ENCODE data around the gene ANKHD1. TPM values are rescaled to one million over a fixed set of nuclear protein-coding genes. Genes with fewer than 3 reads are reported as not detected.
A peak's percentile ranks its signal among the peaks of the same experiment; 100 is the strongest.

Gene ANKHD1
- polyA plus RNA-seq, result 10 to 100 TPM; 32.7 to 42.7 (median 36.8) TPM

- WGBS, 3 donors, result 0 to 1% (median 0%) methylated on average over 67 to 83 of the region's 83 CpGs
- peak within 1 kb of the TSS; percentile 84 for H3K27ac ChIP-seq (ENCODE audit: low read depth, low read length)
Measured at GRCh38 chr5:140401362-140402257, at the start of gene ANKHD1. Gene ANKHD1, plus strand, starts transcription at chr5:140401833. Its CDS starts 135 bp downstream, at chr5:140401968.

- no peak overlapping the region for H3K27ac ChIP-seq (ENCODE audit: low read depth, low read length)
- 61 to 91% (median 62%) methylated on average over 7 of the region's 7 CpGs for WGBS, 3 donors
Measured at GRCh38 chr5:140355546-140355945, 46.1 kb upstream of the ANKHD1 start.

GRCh38 chr5:140356853-140357725 is 44.5 kb upstream of the ANKHD1 start:
- whole genome bisulfite sequencing, 3 donors, result 34 to 41% (median 37%) methylated on average over 10 of the region's 10 CpGs

GRCh38 chr5:140357726-140358093 is 43.9 kb upstream of the ANKHD1 start:
- no peak overlapping the region for H3K27ac ChIP-seq (ENCODE audit: low read depth, low read length)
- WGBS, 3 donors, result 0 to 2% (median 1%) methylated on average over 18 of the region's 18 CpGs

More at GRCh38 chr5:140356853-140357725, 44.5 kb upstream of the ANKHD1 start:
- H3K27ac ChIP-seq (ENCODE audit: low read depth, low read length), result no peak overlapping the region

- WGBS, 3 donors, result 75 to 90% (median 80%) methylated on average over 4 of the region's 4 CpGs
- H3K27ac ChIP-seq (ENCODE audit: low read depth, low read length), result no peak overlapping the region
Measured at GRCh38 chr5:140358738-140359310, 42.8 kb upstream of the ANKHD1 start.

GRCh38 chr5:140360101-140360500 is 41.5 kb upstream of the ANKHD1 start, which contains the start of gene SLC4A9:
Gene SLC4A9, plus strand, starts transcription at chr5:140360194. Its CDS starts 43 bp downstream, at chr5:140360237.
- 83 to 94% (median 91%) methylated on average over 2 of the region's 2 CpGs for WGBS, 3 donors

GRCh38 chr5:140360681-140361479 is 40.8 kb upstream of the ANKHD1 start:
- WGBS, 3 donors, result 80 to 84% (median 83%) methylated on average over 7 of the region's 7 CpGs
- no peak overlapping the region for H3K27ac ChIP-seq (ENCODE audit: low read depth, low read length)

More at GRCh38 chr5:140360101-140360500, 41.5 kb upstream of the ANKHD1 start, which contains the start of gene SLC4A9:
- no peak within 1 kb of the TSS for H3K27ac ChIP-seq (ENCODE audit: low read depth, low read length)

GRCh38 chr5:140361901-140362300 is 39.7 kb upstream of the ANKHD1 start:
- 88 to 93% (median 93%) methylated on average over 2 of the region's 2 CpGs for WGBS, 3 donors

GRCh38 chr5:140362311-140362710 is 39.3 kb upstream of the ANKHD1 start:
- no peak overlapping the region for H3K27ac ChIP-seq (ENCODE audit: low read depth, low read length)
- WGBS, 3 donors, result 80 to 89% (median 87%) methylated on average over 8 of the region's 8 CpGs

More at GRCh38 chr5:140361901-140362300, 39.7 kb upstream of the ANKHD1 start:
- no peak overlapping the region for H3K27ac ChIP-seq (ENCODE audit: low read depth, low read length)

- no peak overlapping the region for H3K27ac ChIP-seq (ENCODE audit: low read depth, low read length)
- 11 to 12% (median 11%) methylated on average over 29 of the region's 29 CpGs for WGBS, 3 donors
Measured at GRCh38 chr5:140362875-140363630, 38.6 kb upstream of the ANKHD1 start.

- 57 to 66% (median 64%) methylated on average over 20 of the region's 20 CpGs for WGBS, 3 donors
- H3K27ac ChIP-seq (ENCODE audit: low read depth, low read length), result no peak overlapping the region
Measured at GRCh38 chr5:140363631-140364471, 37.8 kb upstream of the ANKHD1 start.

GRCh38 chr5:140364472-140364765 is 37.2 kb upstream of the ANKHD1 start:
- WGBS, 3 donors, result 94 to 95% (median 95%) methylated on average over 3 of the region's 3 CpGs
- H3K27ac ChIP-seq (ENCODE audit: low read depth, low read length), result no peak overlapping the region

- 64 to 68% (median 65%) methylated on average over 3 of the region's 3 CpGs for WGBS, 3 donors
- no peak overlapping the region for H3K27ac ChIP-seq (ENCODE audit: low read depth, low read length)
Measured at GRCh38 chr5:140365282-140365681, 36.4 kb upstream of the ANKHD1 start.

- H3K27ac ChIP-seq (ENCODE audit: low read depth, low read length), result no peak overlapping the region
- 84 to 97% (median 94%) methylated on average over 4 of the region's 4 CpGs for WGBS, 3 donors
Measured at GRCh38 chr5:140365941-140366340, 35.7 kb upstream of the ANKHD1 start.

GRCh38 chr5:140366589-140367255 is 34.9 kb upstream of the ANKHD1 start:
- 77 to 79% (median 77%) methylated on average over 7 of the region's 7 CpGs for WGBS, 3 donors
- H3K27ac ChIP-seq (ENCODE audit: low read depth, low read length), result no peak overlapping the region

All from adipose tissue (tissue), 3 donors.